Measurements from ENCODE around the gene MCM5. TPM values are rescaled to one million over a fixed set of nuclear protein-coding genes. Genes with fewer than 3 reads are reported as not detected.
A peak's percentile ranks its signal among the peaks of the same experiment; 100 is the strongest.
"Not testable (repeated sequence)": the region's sequence is repeated elsewhere in the genome, so short reads cannot be mapped to it uniquely, and the experiment has no call there.

MCM5 gene
- 26.2 TPM for polyA plus RNA-seq (ENCODE audit: insufficient read length)

- DNase-seq (ENCODE audit: low read depth): peak; percentile 97
Observed at GRCh38 chr22:35399678-35400500, at the start of gene MCM5. Gene MCM5 (plus strand): TSS chr22:35400140. CDS start chr22:35400439, 299 bp downstream.

GRCh38 chr22:35350539-35351503 is 49.1 kb upstream of the MCM5 start:
- peak; percentile 74 for DNase-seq (ENCODE audit: low read depth)

DNA sequence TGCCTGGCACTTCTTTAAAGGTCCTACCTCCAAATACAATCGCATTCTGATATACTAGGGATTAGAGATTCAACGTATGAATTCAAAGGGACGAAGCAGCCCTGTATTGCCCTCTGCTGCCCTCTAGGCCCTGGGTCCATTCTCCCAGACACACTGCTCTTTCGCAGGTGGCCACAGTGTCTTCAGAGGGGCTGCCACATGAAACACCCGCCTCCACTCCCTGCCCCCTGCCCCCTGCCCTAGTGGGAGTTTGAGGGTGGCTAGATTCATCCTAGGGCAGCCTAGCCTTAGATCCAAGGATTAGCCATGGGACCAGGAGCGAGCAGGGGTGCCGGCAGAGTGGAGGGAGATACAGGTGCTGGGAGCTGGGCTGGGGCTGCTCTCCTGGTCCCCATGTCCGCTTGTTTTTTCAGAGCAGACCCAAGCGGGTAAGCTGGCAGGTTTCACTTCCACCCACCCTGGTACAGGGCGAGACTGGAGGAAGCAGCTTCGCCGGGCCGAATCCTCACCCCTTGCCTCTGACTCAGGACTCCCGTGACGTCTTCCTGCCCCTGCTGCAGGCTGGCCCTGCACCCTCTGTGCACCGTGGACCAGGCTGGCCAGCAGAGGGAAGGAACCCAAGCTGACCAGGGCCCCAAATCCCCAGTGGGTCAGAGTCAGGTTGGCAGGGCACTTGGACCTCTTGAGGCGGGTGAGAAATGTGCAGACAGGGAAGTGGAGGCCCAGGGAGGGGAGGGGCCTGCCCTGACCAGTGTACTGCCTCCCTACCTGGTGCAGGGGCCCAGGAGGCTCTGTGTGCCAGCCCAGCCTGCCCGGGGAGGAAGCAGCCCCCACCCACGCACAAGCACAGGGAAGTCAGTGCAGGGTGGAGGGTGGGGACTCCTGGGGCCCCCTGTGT is 47.5 kb upstream of the MCM5 start:
- DNase-seq (ENCODE audit: low read depth): no peak

DNA sequence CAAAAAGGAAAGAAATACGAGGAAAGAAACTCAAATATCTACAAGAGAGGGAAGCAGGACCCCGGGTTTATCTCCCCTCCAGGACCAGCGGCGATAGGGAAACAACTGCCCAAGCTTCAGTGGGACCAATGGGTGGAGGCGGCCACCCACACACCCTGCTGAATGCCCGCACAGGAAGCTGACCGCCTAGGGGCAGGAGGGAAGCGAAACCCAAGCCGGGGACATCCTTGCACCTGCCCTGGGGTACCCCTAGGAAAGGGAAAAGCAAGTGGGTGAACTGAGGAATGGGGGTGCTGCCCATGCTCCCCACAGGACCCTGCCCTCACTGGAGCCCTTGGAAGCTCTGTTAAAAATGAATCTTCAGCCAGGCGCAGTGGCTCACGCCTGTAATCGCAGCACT is 46.6 kb upstream of the MCM5 start:
- DNase-seq (ENCODE audit: low read depth): no peak

DNA sequence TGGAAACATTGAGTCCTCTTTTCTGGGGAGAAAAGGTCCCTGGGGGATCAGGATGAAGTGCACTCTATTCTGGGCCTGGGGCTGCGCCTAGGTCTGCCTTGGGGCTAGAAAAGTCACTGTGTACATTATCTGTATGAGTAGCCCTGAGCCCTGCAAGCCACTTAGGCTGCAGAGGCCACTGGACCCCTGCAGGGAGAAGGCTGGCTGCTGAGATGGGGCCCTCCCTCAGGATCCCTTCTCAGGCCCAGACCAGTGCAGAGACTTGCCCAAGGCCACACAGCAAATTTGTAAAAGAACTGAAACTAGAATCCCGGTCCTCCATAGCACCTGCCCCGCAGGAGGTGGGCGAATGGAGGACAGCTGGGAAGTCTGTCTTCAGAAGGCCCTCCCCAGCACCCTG is 45.9 kb upstream of the MCM5 start:
- no peak for DNase-seq (ENCODE audit: low read depth)

- DNase-seq (ENCODE audit: low read depth): no peak
Observed at GRCh38 chr22:35357883-35358621, 41.9 kb upstream of the MCM5 start.

GRCh38 chr22:35359380-35360065 is 40.4 kb upstream of the MCM5 start:
- no peak for DNase-seq (ENCODE audit: low read depth)

DNA sequence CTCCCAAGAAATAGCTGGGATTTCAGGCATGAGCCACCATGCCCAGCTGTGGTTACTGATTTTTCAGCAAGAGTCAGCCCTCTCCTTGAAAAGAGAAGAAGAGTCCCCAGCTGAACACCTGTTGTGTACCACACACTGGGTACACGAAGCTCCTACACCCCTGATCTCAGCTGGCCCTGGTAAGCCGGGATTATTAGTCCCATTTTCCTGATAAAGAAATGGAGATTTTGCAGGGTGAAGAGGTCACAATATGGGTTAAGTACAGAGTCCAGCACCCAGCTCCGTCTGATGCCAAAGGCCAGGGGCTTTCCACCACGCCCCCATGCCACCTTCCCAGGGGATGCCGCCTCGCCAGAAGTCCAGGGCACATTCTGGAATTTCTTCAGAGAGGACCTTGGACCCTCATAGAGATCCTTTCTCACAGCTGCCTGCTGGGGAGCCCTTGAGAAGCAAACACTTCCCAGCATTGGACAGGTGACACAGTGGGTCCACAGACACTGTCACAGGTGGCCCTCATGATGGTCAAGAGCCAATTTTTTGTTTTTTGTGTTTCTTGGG is 38.9 kb upstream of the MCM5 start:
- DNase-seq (ENCODE audit: low read depth): no peak

DNA sequence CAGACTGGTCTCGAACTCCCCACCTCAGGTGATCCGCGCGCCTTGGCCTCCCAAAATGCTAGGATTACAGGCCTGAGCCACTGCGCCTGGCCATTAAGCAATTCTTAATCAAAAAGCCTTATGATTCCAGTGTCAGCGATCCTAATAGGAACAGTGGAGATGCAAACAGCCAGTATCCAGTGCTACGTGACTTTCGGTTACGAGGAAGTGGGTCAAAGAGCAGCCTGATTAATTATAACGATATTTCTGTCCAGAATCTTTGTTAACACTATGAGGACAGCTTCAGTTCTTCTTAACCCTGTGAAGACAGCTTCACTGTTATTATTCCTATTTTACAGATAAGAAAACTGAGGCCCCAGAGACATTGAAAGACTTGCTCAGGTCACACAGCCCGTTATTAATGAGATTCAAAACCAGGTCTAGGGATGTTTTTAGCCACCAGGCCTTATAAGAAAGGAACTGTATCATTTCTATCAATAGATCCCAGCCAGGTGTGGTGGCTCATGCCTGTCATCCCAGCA is 36.3 kb upstream of the MCM5 start:
- no peak for DNase-seq (ENCODE audit: low read depth)

- not testable (repeated sequence) for DNase-seq (ENCODE audit: low read depth)
Observed at GRCh38 chr22:35364230-35364629, 35.7 kb upstream of the MCM5 start.

DNA sequence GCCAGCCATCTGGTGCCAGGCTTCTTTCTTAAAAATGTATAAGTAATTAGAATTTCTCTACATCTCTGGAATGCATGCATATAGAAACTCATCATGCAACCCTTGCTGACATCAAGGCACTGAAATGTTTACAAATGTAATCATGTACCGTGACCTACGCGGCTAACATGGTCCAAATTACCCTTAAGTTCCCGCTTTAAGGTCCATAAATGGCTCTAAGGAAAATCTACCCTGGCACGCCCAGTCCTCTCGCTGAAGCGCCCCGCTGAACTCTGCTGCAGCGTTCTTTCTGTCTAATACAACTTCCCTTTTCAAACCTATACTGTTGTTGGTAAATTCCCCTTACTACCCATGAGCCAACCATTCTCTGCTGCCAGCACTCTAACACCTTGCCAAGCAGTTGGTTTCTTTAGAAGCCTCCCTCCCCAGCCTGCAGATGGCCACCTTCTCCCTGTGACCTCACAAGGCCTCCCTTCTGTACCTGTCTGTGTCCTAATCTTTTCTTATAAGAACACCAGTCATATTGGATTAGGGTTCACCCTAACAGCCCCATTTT is 32.5 kb upstream of the MCM5 start:
- no peak for DNase-seq (ENCODE audit: low read depth)

DNA sequence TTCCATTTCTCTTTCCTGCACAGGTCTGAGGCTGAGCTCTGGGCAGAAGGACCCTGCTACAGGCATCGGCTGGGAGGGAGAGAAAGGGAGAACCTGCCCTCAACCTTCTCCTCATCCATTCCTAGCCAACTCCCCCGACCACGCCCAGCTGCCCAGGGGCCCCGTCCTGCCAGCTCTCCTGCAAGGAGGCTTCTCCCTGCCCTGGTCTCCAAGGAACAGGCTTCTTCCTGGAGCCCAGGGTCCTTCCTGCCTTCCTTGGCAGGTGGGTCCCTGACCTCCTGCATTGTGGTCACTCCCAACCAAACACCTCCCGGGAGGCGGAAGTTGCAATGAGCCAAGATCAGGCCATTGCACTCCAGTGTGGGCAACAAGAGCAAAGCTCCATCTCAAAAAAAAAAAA is 31.6 kb upstream of the MCM5 start:
- no peak for DNase-seq (ENCODE audit: low read depth)

DNA sequence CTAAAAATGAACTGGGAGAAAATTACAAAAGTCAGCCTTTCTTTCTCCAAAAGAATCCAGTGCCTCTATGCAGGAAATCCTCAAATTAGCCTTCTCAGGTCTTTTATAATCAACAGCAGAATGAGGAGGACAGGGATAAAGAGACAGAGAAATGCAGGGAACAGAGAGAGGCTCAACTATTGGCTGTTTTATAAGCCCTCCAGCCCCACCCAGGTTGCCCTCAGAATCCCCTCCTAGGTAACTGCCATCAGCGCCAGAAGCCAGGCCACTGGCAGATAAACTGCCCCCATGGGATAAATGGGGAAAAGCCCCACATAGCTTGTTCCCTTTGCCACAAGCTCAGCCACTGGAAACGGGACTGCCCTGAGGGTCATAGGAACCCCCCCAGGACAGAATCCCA is 29.9 kb upstream of the MCM5 start:
- no peak for DNase-seq (ENCODE audit: low read depth)

DNA sequence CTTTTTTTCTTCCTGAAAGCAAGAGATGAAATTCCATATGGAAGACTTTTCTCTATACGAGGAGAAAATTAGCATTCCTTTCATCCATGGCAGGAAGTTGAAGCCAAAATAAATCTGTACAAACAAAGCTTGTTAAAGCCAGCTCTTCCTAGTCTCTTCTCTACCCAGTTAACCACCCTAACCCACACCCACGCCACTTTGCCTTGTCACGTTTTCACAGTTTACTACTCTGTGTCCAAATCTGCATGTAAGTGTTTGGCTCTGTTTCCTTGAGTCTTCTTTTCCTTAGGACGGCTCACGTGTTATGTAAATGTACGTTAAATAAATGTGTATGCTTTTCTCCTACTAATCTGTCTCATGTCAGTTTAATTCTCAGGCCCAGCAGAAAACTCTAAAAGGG is 26.2 kb upstream of the MCM5 start:
- DNase-seq (ENCODE audit: low read depth): no peak

DNA sequence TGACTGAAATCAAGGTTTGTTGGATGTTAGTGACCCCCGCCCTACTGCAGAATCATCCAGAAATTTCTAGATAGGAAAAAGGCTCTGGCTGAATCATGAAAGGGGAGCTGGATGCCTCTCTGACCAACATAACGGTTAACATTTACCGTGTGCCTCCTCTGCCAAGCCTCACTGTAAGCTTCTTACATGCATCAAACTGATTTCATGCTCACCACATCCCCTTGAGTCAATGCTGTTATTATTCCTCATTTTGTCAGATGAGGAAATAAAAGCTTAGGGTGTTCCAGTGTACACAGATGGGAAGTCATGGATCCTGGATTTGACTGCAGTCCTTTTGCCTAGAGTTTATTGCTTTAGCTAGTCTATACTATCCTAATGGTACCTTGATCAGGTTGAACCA is 24.9 kb upstream of the MCM5 start:
- no peak for DNase-seq (ENCODE audit: low read depth)

DNA sequence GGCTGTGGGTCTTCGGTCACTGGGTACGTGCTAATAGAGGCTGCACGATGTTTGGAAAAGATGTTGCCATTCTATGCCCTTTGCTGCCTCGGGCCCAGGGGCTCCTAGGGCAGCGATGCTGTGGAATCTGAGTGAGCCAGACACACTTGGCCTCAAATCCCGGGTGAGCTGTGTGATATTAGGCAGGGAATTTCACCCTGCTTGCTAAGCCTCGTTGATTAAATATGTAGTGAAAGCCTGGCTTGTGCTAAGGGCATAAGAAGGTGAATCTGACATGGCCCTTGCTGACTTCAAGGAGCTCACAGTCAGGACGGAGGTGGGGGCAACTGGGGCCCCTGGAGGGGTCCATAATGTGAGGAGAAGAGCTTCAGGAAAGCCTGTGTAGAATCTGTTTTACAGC is 24.4 kb upstream of the MCM5 start:
- DNase-seq (ENCODE audit: low read depth): no peak

DNA sequence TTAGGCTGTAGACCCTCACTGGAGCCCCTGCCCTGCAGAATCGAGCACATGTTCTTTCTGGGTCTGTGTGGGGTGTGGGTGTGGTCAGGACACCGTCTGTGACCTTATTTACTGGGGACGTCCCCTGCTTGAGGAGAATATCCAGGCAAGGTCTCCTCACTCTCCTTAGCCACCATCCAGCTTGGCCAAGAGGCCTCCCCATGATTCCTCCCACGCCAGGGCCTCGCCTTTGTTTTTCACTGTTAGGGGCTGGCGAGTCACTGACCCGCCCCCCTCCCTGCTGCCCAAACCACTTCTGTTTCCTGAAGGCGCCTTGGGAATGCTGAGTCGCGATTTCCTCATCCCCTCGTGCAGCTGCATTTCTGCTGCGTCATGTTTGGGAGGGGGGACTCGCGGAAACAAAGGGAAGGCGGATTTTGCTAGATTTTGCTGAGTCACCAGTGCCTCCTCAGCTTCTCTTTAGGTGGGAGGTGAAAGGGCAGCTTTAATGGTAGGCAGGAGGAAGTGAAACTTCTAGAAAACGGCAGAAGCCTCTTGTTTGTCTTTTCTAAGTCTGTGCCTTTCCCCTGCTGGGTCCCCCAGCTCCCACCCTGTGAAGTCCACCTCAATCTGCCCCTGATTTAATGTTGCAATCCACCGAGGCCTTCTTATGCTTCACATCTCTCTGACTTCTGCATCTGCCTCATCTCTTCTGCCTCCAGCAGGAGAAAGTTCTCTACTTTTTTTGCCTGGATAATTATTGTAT is 23.0 kb upstream of the MCM5 start:
- DNase-seq (ENCODE audit: low read depth): peak; percentile 94

DNA sequence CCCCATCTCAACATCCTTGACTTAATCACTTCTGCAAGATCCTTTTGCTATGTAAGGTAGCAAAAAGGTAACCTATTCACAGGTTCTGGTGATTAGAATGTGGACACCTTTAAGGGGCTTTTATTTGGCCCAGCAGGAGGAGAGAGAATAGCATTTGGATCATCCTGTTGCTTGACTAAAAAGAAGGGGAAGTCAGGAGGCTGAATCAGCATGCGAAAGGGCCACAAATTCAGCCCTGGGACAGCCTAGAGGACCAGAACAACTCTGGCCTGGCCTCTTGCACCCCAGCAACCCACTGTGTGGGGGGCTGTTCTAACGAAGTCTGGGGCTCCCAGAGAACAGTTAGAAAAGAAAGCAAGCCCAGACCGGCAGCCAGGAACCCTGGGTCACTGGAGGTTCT is 22.2 kb upstream of the MCM5 start:
- DNase-seq (ENCODE audit: low read depth): no peak

DNA sequence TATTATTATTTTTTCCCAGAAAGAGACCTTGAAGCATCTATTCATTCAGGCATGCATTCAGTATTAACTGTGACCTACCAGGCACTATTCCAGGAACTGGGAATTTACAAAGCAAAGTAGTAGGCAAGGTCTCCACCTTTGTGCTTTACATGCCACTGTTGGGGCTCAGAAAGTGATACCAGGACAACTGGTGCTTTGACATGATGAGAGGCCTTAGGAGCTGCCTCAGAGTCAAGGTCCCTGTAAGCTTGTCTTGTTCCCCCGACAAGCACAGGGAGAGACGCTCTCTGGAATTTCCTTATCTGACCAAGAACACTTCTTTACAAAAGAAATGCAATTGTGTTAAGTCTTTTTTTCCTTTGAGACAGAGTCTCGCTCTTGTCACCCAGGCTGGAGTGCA is 21.3 kb upstream of the MCM5 start:
- no peak for DNase-seq (ENCODE audit: low read depth)
